ENCODE results near the gene FAM107B. TPM values are rescaled to one million over a fixed set of nuclear protein-coding genes. Genes with fewer than 3 reads are reported as not detected.

FAM107B gene
- total and polyA plus RNA-seq, 10 of the 15 experiments (the other 5 are each of a cell fraction or from before 2014, with no cell fraction given): 22.9 to 162 (median 86.6) TPM

DNA sequence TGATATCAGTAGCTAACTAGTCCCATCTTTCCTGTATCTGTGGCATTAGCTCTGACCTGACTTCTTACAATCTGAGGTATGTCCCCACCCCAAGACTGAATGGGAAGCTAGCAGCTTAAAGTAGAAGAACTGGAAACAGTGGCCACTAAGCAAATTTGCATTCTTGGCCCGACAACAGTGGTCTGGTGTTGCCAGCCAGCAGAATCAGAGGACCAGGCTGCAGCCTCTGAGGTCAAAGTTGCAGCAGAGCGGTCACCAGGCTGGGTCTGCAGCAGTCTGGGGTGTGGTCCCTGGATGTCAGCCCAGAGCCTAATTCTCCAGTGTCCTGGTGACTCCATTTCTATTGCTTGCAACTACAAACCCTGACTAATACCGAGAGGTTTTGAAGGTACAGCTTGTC lies 26.3 kb downstream of the FAM107B start:
- ATAC-seq: peak; percentile 49
- intact Hi-C loops (cut with micrococcal nuclease; ENCODE audit: unreplicated experiment): no loop called here
- SMC1A ChIA-PET (ENCODE audit: uncharacterized antibody, unreplicated experiment): interaction anchor here (0.9 to 3.0 kb wide), 6 partner anchors 38 to 146 kb away, joined by 3 to 13 read pairs (median 3); no protein-coding TSS in a partner anchor
- no peak overlapping the region for H3K4me2 ChIP-seq (ENCODE audit: control insufficient read depth, insufficient read depth)
- CTCF ChIA-PET: interaction anchor here (0.7 to 1.2 kb wide), 2 partner anchors 9 to 74 kb away, joined by 3 read pairs; no protein-coding TSS in a partner anchor
- no peak overlapping the region for H2AFZ ChIP-seq (ENCODE audit: control insufficient read depth, low read depth, low read length)
- RAD21 ChIA-PET (ENCODE audit: unreplicated experiment): interaction anchor here (1.4 kb wide), 1 partner anchor 90 kb away, joined by 3 read pairs; the partner anchor contains the start of genes CDNF, HSPA14 and MSANTD7
- H4K20me1 ChIP-seq (ENCODE audit: control insufficient read depth, insufficient read depth): no peaks in the 10 kb centered on the region
- no peak overlapping the region for H3K9ac ChIP-seq (ENCODE audit: control insufficient read depth, insufficient read depth, low read length)
- BruUV-seq (replicated peaks): no TSS peak
- WGBS (ENCODE audit: insufficient coverage, insufficient replicate concordance, low lambda C conversion rate, missing lambda C conversion rate): 2% methylated on average over 3 of the region's 3 CpGs
- H3K4me1 ChIP-seq (ENCODE audit: control insufficient read depth, insufficient read depth, low read length): peaks cover 17% of the 10 kb centered on the region
- in situ Hi-C loops (cut with MboI): no loop called here
- POLR2A ChIA-PET: interaction anchor here (0.6 to 1.3 kb wide), 2 partner anchors 8 to 266 kb away, joined by 3 to 4 read pairs; no protein-coding TSS in a partner anchor
- DNase-seq (ENCODE audit: low read depth, low spot score): no peak
- H3K4me3 ChIP-seq: no peak overlapping the region
- no peaks in the 10 kb centered on the region; a peak in 1 of 4 replicates for H3K27me3 ChIP-seq (replicated peaks in 1 of 2; ENCODE audit: control insufficient read depth in 2 of 2, insufficient read depth in 2 of 2, low read length in 1 of 2)
- TF ChIP-seq CREB1 (IDR thresholded peaks at IDR 0.05; ENCODE audit: low read depth) (no peak), HDAC2 (IDR thresholded peaks at IDR 0.05) (no peak), EP300 (IDR thresholded peaks at IDR 0.05; ENCODE audit: borderline replicate concordance in 1 of 2, control insufficient read depth in 1 of 2, low read depth in 2 of 2, low read length in 2 of 2) (no peak), IKZF1 (conservative IDR thresholded peaks at IDR 0.05) (0 out of 2 replicates have a peak, but pooled peaks have one; percentile 13)
- TF ChIP-seq, protein P1, sequence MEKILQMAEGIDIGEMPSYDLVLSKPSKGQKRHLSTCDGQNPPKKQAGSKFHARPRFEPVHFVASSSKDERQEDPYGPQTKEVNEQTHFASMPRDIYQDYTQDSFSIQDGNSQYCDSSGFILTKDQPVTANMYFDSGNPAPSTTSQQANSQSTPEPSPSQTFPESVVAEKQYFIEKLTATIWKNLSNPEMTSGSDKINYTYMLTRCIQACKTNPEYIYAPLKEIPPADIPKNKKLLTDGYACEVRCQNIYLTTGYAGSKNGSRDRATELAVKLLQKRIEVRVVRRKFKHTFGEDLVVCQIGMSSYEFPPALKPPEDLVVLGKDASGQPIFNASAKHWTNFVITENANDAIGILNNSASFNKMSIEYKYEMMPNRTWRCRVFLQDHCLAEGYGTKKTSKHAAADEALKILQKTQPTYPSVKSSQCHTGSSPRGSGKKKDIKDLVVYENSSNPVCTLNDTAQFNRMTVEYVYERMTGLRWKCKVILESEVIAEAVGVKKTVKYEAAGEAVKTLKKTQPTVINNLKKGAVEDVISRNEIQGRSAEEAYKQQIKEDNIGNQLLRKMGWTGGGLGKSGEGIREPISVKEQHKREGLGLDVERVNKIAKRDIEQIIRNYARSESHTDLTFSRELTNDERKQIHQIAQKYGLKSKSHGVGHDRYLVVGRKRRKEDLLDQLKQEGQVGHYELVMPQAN (conservative IDR thresholded peaks at IDR 0.05): no peak
- no peak for FAIRE-seq
- no peaks in the 10 kb centered on the region for H3K79me2 ChIP-seq (ENCODE audit: control insufficient read depth, insufficient read depth, low read length)
- no peaks in the 10 kb centered on the region for H3K9me3 ChIP-seq (replicated peaks; ENCODE audit: control insufficient read depth, insufficient read depth, low read length)
- H3K36me3 ChIP-seq (ENCODE audit: control insufficient read depth in 2 of 2, insufficient read depth in 2 of 2, low read length in 1 of 2): no peaks in the 10 kb centered on the region
- H3K27ac ChIP-seq (ENCODE audit: control insufficient read depth, insufficient read depth): no peak overlapping the region

Data from GM12878 (cell line).